WTC11 (cell line): ENCODE data around the gene NTNG2. TPM values are rescaled to one million over a fixed set of nuclear protein-coding genes. Genes with fewer than 3 reads are reported as not detected.

Experiments
- ATAC-seq: fragments of 200-7000 bp; cut with Tn5 transposase; 2 replicates; pipeline ENCODE4 v1.10.0; 2021; ENCODE audit warnings: mild to moderate bottlenecking, moderate library complexity
- CTCF ChIA-PET: fragments of 300-600 bp; sonication (Branson Sonifier 250); formaldehyde crosslinking; loops from one replicate; lab custom pipeline; 2021; ENCODE audit warnings: antibody characterized with exemption; lab: Charles Lee
- POLR2A ChIA-PET: fragments of 350-600 bp; sonication (Branson Sonifier 250); formaldehyde crosslinking; loops from one replicate; lab custom pipeline; 2021; ENCODE audit warnings: antibody characterized with exemption; lab: Charles Lee
- DNase-seq: peaks from one replicate; pipeline ENCODE4 v3.0.0; 2021; ENCODE audit warnings: low spot score
- H3K27ac Mint-ChIP-seq: 2 replicates; pipeline ENCODE4 v1.8.0; 2021; ENCODE audit warnings: mixed read lengths
- H3K27me3 Mint-ChIP-seq: 2 replicates; pipeline ENCODE4 v1.8.0; 2021; ENCODE audit warnings: low read depth, mild to moderate bottlenecking, moderate library complexity, mixed read lengths
- H3K36me3 Mint-ChIP-seq: 2 replicates; pipeline ENCODE4 v1.8.0; 2021; ENCODE audit warnings: mixed read lengths
- H3K4me1 Mint-ChIP-seq: 2 replicates; pipeline ENCODE4 v1.8.0; 2022; ENCODE audit warnings: mixed read lengths
- H3K4me3 Mint-ChIP-seq: 2 replicates; pipeline ENCODE4 v1.8.0; 2021; ENCODE audit warnings: mild to moderate bottlenecking, moderate library complexity, mixed read lengths
- H3K9me3 Mint-ChIP-seq: 2 replicates; pipeline ENCODE4 v1.8.0; 2021; ENCODE audit warnings: mixed read lengths
- ARID4B ChIP-seq: sonication (generic); formaldehyde crosslinking; IDR thresholded peaks from 2 replicates; pipeline ENCODE4 v1.8.0; 2023; ENCODE audit warnings: missing genetic modification reagents, mild to moderate bottlenecking, borderline replicate concordance
- ATF6 ChIP-seq: sonication (generic); formaldehyde crosslinking; IDR thresholded peaks from 2 replicates; pipeline ENCODE4 v1.8.1; 2023; ENCODE audit warnings: mild to moderate bottlenecking, missing genetic modification reagents
- CREB1 ChIP-seq: sonication (generic); formaldehyde crosslinking; IDR thresholded peaks from 2 replicates; pipeline ENCODE4 v1.8.0; 2023; ENCODE audit warnings: mild to moderate bottlenecking, missing genetic modification reagents
- CTCF ChIP-seq: fragments of 200-600 bp; IDR thresholded peaks from 2 replicates; pipeline ENCODE4 v1.8.0; 2022; ENCODE audit warnings: antibody characterized with exemption
- EMX1 ChIP-seq: fragments of 250-450 bp; sonication (Bioruptor Pico); IDR thresholded peaks from 2 replicates; pipeline ENCODE4 v1.8.0; 2021; ENCODE audit warnings: mild to moderate bottlenecking
- ETV6 ChIP-seq: sonication (generic); formaldehyde crosslinking; IDR thresholded peaks from 2 replicates; pipeline ENCODE4 v1.8.1; 2022; ENCODE audit warnings: mild to moderate bottlenecking, missing genetic modification reagents
- HMGA2 ChIP-seq: fragments of 250-450 bp; sonication (Bioruptor Pico); IDR thresholded peaks from 2 replicates; pipeline ENCODE4 v1.4.0; 2021; ENCODE audit warnings: mild to moderate bottlenecking, moderate library complexity
- IRF2 ChIP-seq: sonication (generic); formaldehyde crosslinking; IDR thresholded peaks from 2 replicates; pipeline ENCODE4 v1.8.0; 2022; ENCODE audit warnings: low read depth, missing genetic modification reagents, borderline replicate concordance
- JAZF1 ChIP-seq: fragments of 250-450 bp; sonication (Bioruptor Pico); IDR thresholded peaks from 2 replicates; pipeline ENCODE4 v1.9.0; 2021; ENCODE audit warnings: moderate library complexity, mild to moderate bottlenecking, inconsistent platforms
- JUN ChIP-seq: sonication (generic); formaldehyde crosslinking; IDR thresholded peaks from 2 replicates; pipeline ENCODE4 v1.8.0; 2023; ENCODE audit warnings: mild to moderate bottlenecking, missing genetic modification reagents
- KAT7 ChIP-seq: sonication (generic); formaldehyde crosslinking; IDR thresholded peaks from 2 replicates; pipeline ENCODE4 v1.8.1; 2023; ENCODE audit warnings: missing genetic modification reagents, mild to moderate bottlenecking, borderline replicate concordance
- MYBL2 ChIP-seq: sonication (generic); formaldehyde crosslinking; IDR thresholded peaks from 2 replicates; pipeline ENCODE4 v1.8.1; 2023; ENCODE audit warnings: mild to moderate bottlenecking, moderate library complexity, missing genetic modification reagents
- NR1H2 ChIP-seq: sonication (generic); formaldehyde crosslinking; IDR thresholded peaks from 2 replicates; pipeline ENCODE4 v1.9.0; 2021; ENCODE audit warnings: mild to moderate bottlenecking, moderate library complexity, missing genetic modification reagents
- NR2C2 ChIP-seq: sonication (generic); formaldehyde crosslinking; IDR thresholded peaks from 2 replicates; pipeline ENCODE4 v1.8.0; 2022; ENCODE audit warnings: mild to moderate bottlenecking, missing genetic modification reagents
- RORB ChIP-seq: fragments of 250-450 bp; sonication (Bioruptor Pico); IDR thresholded peaks from 2 replicates; pipeline ENCODE4 v1.9.0; 2021; ENCODE audit warnings: mild to moderate bottlenecking
- SMAD3 ChIP-seq: sonication (generic); formaldehyde crosslinking; IDR thresholded peaks from 2 replicates; pipeline ENCODE4 v1.8.0; 2022; ENCODE audit warnings: missing genetic modification reagents, mild to moderate bottlenecking, borderline replicate concordance
- SP1 ChIP-seq: sonication (generic); formaldehyde crosslinking; conservative IDR thresholded peaks from 2 replicates; pipeline ENCODE4 v1.8.1; 2022; ENCODE audit warnings: missing genetic modification reagents
- STAT6 ChIP-seq: sonication (generic); formaldehyde crosslinking; conservative IDR thresholded peaks from 2 replicates; pipeline ENCODE4 v1.8.1; 2023; ENCODE audit warnings: mild to moderate bottlenecking, low read depth, missing genetic modification reagents, moderate library complexity
- ZNF121 ChIP-seq: sonication (generic); formaldehyde crosslinking; IDR thresholded peaks from 2 replicates; pipeline ENCODE4 v1.8.0; 2023; ENCODE audit warnings: missing genetic modification reagents
- ZNF138 ChIP-seq: sonication (generic); formaldehyde crosslinking; conservative IDR thresholded peaks from 2 replicates; pipeline ENCODE4 v1.8.1; 2022; ENCODE audit warnings: mild to moderate bottlenecking, moderate library complexity, missing genetic modification reagents
- ZNF317 ChIP-seq: sonication (generic); formaldehyde crosslinking; IDR thresholded peaks from 2 replicates; pipeline ENCODE4 v1.8.1; 2023; ENCODE audit warnings: low read depth, mild to moderate bottlenecking, moderate library complexity, missing genetic modification reagents, borderline replicate concordance
- ZNF396 ChIP-seq: fragments of 250-450 bp; sonication (Bioruptor Pico); IDR thresholded peaks from 2 replicates; pipeline ENCODE4 v1.8.0; 2021; ENCODE audit warnings: mild to moderate bottlenecking, moderate library complexity, borderline replicate concordance
- total RNA-seq: library from RNA; stranded (reverse); gene quantifications from 3 replicates; pipeline ENCODE4 v1.2.3, GENCODE V29; 2021

NTNG2 gene
- total RNA-seq, 1 experiment from 2014 or later, result 3.1 TPM

GRCh38 chr9:132116583-132116982 is 45.3 kb upstream of the NTNG2 start:
- TF ChIP-seq ZNF396 (CRISPR knock-in tag) (no peak), MYBL2 (CRISPR knock-in tag) (no peak), EMX1 (CRISPR knock-in tag) (no peak), CREB1 (CRISPR knock-in tag) (no peak), ZNF121 (CRISPR knock-in tag) (no peak), NR2C2 (CRISPR knock-in tag) (no peak), ARID4B (no peak), STAT6 (CRISPR knock-in tag) (no peak), JUN (no peak), ZNF138 (no peak), SP1 (no peak), HMGA2 (no peak), ETV6 (CRISPR knock-in tag) (no peak), ZNF317 (CRISPR knock-in tag) (no peak), SMAD3 (CRISPR knock-in tag) (no peak), RORB (CRISPR knock-in tag) (no peak), IRF2 (CRISPR knock-in tag) (no peak), CTCF (no peak)
- ChIA-PET CTCF (no interaction called here), POLR2A (no interaction called here)
- no peak overlapping the region for H3K27ac Mint-ChIP-seq
- H3K4me3 Mint-ChIP-seq, result no peak overlapping the region
- DNase-seq, result no peak
- H3K27me3 Mint-ChIP-seq, result peaks cover 13% of the 10 kb centered on the region
- no peaks in the 10 kb centered on the region for H3K36me3 Mint-ChIP-seq
- H3K4me1 Mint-ChIP-seq, result peaks cover 3% of the 10 kb centered on the region; the same call in 1 of the 2 replicates
- 0 out of 2 replicates have a peak, but pooled peaks cover 3% of the 10 kb centered on the region for H3K9me3 Mint-ChIP-seq
- no peak for ATAC-seq

- Mint-ChIP-seq H3K4me3 (no peak overlapping the region), H3K4me1 (peaks cover 14% of the 10 kb centered on the region)
- CTCF ChIA-PET, result interaction anchor here (0.5 kb wide), 1 partner anchor 9 kb away, joined by 5 read pairs; no protein-coding TSS in a partner anchor
- TF ChIP-seq ZNF121 (CRISPR knock-in tag) (no peak), NR2C2 (CRISPR knock-in tag) (no peak), JAZF1 (no peak), NR1H2 (CRISPR knock-in tag) (no peak), KAT7 (CRISPR knock-in tag) (no peak), ATF6 (CRISPR knock-in tag) (no peak), SMAD3 (CRISPR knock-in tag) (no peak)
- TF ChIP-seq, all 79 proteins: peak for 0
- Mint-ChIP-seq H3K36me3 (no peaks in the 10 kb centered on the region), H3K27ac (no peak overlapping the region), H3K27me3 (peaks cover 13% of the 10 kb centered on the region), H3K9me3 (0 out of 2 replicates have a peak, but pooled peaks cover 3% of the 10 kb centered on the region)
- no peak for ATAC-seq
- POLR2A ChIA-PET, result no interaction called here
- no peak for DNase-seq
These were observed 44.2 kb upstream of the NTNG2 start for GRCh38 chr9:132117694-132118093.
